Endothelial cell (in vitro differentiated cells): Measurements from ENCODE around the gene DAP. TPM values are rescaled to one million over a fixed set of nuclear protein-coding genes. Genes with fewer than 3 reads are reported as not detected.
"Not testable (repeated sequence)": the region's sequence is repeated elsewhere in the genome, so short reads cannot be mapped to it uniquely, and the experiment has no call there.

ENCODE experiments used
- DNase-seq: peaks from one replicate; pipeline ENCODE4 v3.0.0; 2021; ENCODE audit warnings: low spot score
- H3K27ac Mint-ChIP-seq: one replicate; pipeline ENCODE4 v1.8.0; 2021; ENCODE audit warnings: mixed read lengths, inconsistent platforms; ENCODE audit not compliant: unreplicated experiment
- H3K27me3 Mint-ChIP-seq: one replicate; pipeline ENCODE4 v1.8.0; 2021; ENCODE audit warnings: mild to moderate bottlenecking, moderate library complexity, mixed read lengths, inconsistent platforms; ENCODE audit not compliant: unreplicated experiment
- H3K36me3 Mint-ChIP-seq: one replicate; pipeline ENCODE4 v1.8.0; 2021; ENCODE audit warnings: mild to moderate bottlenecking, low read depth, mixed read lengths, inconsistent platforms; ENCODE audit not compliant: unreplicated experiment
- H3K4me1 Mint-ChIP-seq: one replicate; pipeline ENCODE4 v1.8.0; 2021; ENCODE audit warnings: mild to moderate bottlenecking, mixed read lengths, inconsistent platforms; ENCODE audit not compliant: unreplicated experiment
- H3K4me3 Mint-ChIP-seq: one replicate; pipeline ENCODE4 v1.8.0; 2021; ENCODE audit warnings: mild to moderate bottlenecking, mixed read lengths, inconsistent platforms; ENCODE audit not compliant: unreplicated experiment
- H3K9me3 Mint-ChIP-seq: one replicate; pipeline ENCODE4 v1.8.0; 2021; ENCODE audit warnings: mixed read lengths, inconsistent platforms; ENCODE audit not compliant: unreplicated experiment
- CTCF ChIP-seq: fragments of 200-600 bp; sonication (generic); IDR thresholded peaks from one replicate; pipeline ENCODE4 v1.5.0; 2021; ENCODE audit warnings: antibody characterized with exemption; ENCODE audit not compliant: unreplicated experiment
- total RNA-seq: library from RNA; stranded (reverse); fragmentation: NEBNext Ultra II Directional; extraction: Animal tissue kit (Norgen Biotek cat#: 25700); gene quantifications from one replicate; pipeline ENCODE4 v1.2.1, GENCODE V29; 2021; ENCODE audit not compliant: unreplicated experiment

The DAP gene
- total RNA-seq, 1 donor from 2014 or later: 231 TPM

DNA sequence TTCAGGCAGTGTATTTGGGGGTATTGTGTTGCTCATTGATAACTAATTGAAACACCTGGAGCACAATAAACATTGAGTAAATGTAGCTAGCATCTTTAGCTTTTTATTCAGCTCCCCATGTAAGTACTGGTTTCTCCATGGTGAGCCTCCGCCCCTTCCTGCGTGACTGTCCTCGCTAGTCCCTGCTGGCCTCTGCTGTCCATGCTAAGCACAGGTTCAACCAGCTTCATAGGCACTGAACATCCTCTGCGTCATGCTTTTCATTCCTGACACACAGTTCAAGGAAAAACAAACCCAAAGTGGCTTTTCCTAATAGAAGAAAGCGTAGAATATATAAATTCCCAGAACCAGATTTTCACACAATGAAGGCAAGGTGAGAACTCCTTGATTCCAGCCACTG lies 27.3 kb upstream of the DAP start:
- peaks cover 16% of the 10 kb centered on the region for H3K4me1 Mint-ChIP-seq
- TF ChIP-seq CTCF: no peak
- no peaks in the 10 kb centered on the region for H3K9me3 Mint-ChIP-seq
- peaks cover 3% of the 10 kb centered on the region for H3K27me3 Mint-ChIP-seq
- H3K27ac Mint-ChIP-seq: no peak overlapping the region
- no peak for DNase-seq
- no peak overlapping the region for H3K4me3 Mint-ChIP-seq
- no peaks in the 10 kb centered on the region for H3K36me3 Mint-ChIP-seq

GRCh38 chr5:10786835-10787234 lies 25.8 kb upstream of the DAP start:
- Mint-ChIP-seq H3K9me3 (no peaks in the 10 kb centered on the region), H3K4me3 (no peak overlapping the region), H3K36me3 (no peaks in the 10 kb centered on the region), H3K27ac (peak overlapping the region; percentile 22), H3K4me1 (peaks cover 16% of the 10 kb centered on the region), H3K27me3 (peaks cover 3% of the 10 kb centered on the region)
- TF ChIP-seq CTCF: no peak
- DNase-seq: peak; percentile 17

DNA sequence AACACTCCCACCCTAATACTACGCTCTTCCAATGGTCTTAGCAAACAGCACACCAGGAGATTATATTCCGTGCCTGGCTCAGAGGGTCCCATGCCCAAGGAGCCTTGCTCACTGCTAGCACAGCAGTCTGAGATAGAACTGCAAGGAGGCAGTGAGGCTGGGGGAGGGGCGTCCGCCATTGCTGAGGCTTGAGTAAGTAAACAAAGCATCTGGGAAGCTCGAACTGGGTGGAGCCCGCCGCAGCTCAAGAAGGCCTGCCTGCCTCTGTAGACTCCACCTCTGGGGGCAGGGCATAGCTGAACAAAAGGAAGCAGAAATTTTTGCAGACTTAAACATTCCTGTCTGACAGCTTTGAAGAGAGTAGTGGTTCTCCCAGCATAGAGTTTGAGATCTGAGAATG lies 19.2 kb upstream of the DAP start:
- not testable (repeated sequence) for H3K27me3 Mint-ChIP-seq, H3K27ac Mint-ChIP-seq, DNase-seq, H3K36me3 Mint-ChIP-seq, H3K9me3 Mint-ChIP-seq, H3K4me3 Mint-ChIP-seq, H3K4me1 Mint-ChIP-seq

- Mint-ChIP-seq H3K4me1 (peaks cover 9% of the 10 kb centered on the region), H3K36me3 (no peaks in the 10 kb centered on the region), H3K9me3 (no peaks in the 10 kb centered on the region), H3K27ac (no peak overlapping the region), H3K27me3 (no peaks in the 10 kb centered on the region), H3K4me3 (no peak overlapping the region)
- DNase-seq: no peak
- no peak for TF ChIP-seq CTCF
These were observed 18.6 kb upstream of the DAP start for GRCh38 chr5:10779592-10779991.

- no peaks in the 10 kb centered on the region for H3K9me3 Mint-ChIP-seq
- H3K4me3 Mint-ChIP-seq: no peak overlapping the region
- no peaks in the 10 kb centered on the region for H3K36me3 Mint-ChIP-seq
- peaks cover 9% of the 10 kb centered on the region for H3K4me1 Mint-ChIP-seq
- H3K27me3 Mint-ChIP-seq: no peaks in the 10 kb centered on the region
- no peak for DNase-seq
- H3K27ac Mint-ChIP-seq: no peak overlapping the region
- no peak for TF ChIP-seq CTCF
These were observed 17.3 kb upstream of the DAP start for GRCh38 chr5:10778179-10778910.
